SU-DHL-6 (cell line): Measurements from ENCODE around the gene TMEM233.

ENCODE experiments used
- CTCF ChIP-seq: fragments of 200-600 bp; sonication (generic); IDR thresholded peaks from one replicate; pipeline ENCODE4 v1.5.1; 2017; ENCODE audit warnings: antibody characterized with exemption, mild to moderate bottlenecking, low read length, moderate library complexity; ENCODE audit not compliant: insufficient read depth, poor library complexity, severe bottlenecking
- EZH2phosphoT487 ChIP-seq: fragments of 200-600 bp; sonication (generic), shearing (Covaris generic); conservative IDR thresholded peaks from 2 replicates; pipeline ENCODE4 v1.6.1; 2018; ENCODE audit warnings: mild to moderate bottlenecking, antibody characterized with exemption, low read length, moderate library complexity, mixed read lengths

- TF ChIP-seq CTCF (no peak), EZH2phosphoT487 (no peak)
Measured at GRCh38 chr12:119576118-119576810, 17.3 kb upstream of the TMEM233 start.
